Measurements from ENCODE around the gene RNF224. TPM values are rescaled to one million over a fixed set of nuclear protein-coding genes. Genes with fewer than 3 reads are reported as not detected.

The RNF224 gene
- total RNA-seq, 1 experiment from 2014 or later: not detected

GRCh38 chr9:137273611-137274320, 46.5 kb downstream of the RNF224 start:
- DNase-seq (ENCODE audit: low read depth): no peak

GRCh38 chr9:137275203-137275587, 47.9 kb downstream of the RNF224 start:
- no peak for DNase-seq (ENCODE audit: low read depth)

- no peak for DNase-seq (ENCODE audit: low read depth)
Measured at GRCh38 chr9:137275588-137276472, 48.5 kb downstream of the RNF224 start.

GRCh38 chr9:137276473-137277328, 49.4 kb downstream of the RNF224 start:
- DNase-seq (ENCODE audit: low read depth): no peak

- DNase-seq (ENCODE audit: low read depth): no peak
Measured at GRCh38 chr9:137277329-137278041, 50.2 kb downstream of the RNF224 start, which contains the start of gene TOR4A. Gene TOR4A, plus strand, starts transcription at chr9:137277726. Its CDS starts 964 bp downstream, at chr9:137278690.

GRCh38 chr9:137278061-137278701, 50.9 kb downstream of the RNF224 start:
- no peak for DNase-seq (ENCODE audit: low read depth)

Other genes with a start within 250 kb of the RNF224 start
- 0.24 TPM in 1 of 2 replicates, not detected in the other for gene PTGDS, start 250.0 kb upstream of the RNF224 start, total RNA-seq (2014; rRNA removed; shearing (Covaris generic))
- gene LCNL1, start 244.5 kb upstream of the RNF224 start, total RNA-seq (2014; rRNA removed; shearing (Covaris generic)): not detected in 2 replicates
- 24.5 and 50.9 TPM in 2 replicates for gene PAXX, start 235.1 kb upstream of the RNF224 start, total RNA-seq (2014; rRNA removed; shearing (Covaris generic))
- 0.68 and 1.7 TPM in 2 replicates for gene CLIC3, start 230.9 kb upstream of the RNF224 start, total RNA-seq (2014; rRNA removed; shearing (Covaris generic))
- gene ABCA2, start 199.3 kb upstream of the RNF224 start, total RNA-seq (2014; rRNA removed; shearing (Covaris generic)): 4.1 and 10.8 TPM in 2 replicates
- not detected in 2 replicates for gene FUT7, start 195.4 kb upstream of the RNF224 start, total RNA-seq (2014; rRNA removed; shearing (Covaris generic))
- gene NPDC1, start 181.3 kb upstream of the RNF224 start, total RNA-seq (2014; rRNA removed; shearing (Covaris generic)): 0.60 and 1.6 TPM in 2 replicates
- gene ENTPD2, start 173.4 kb upstream of the RNF224 start, total RNA-seq (2014; rRNA removed; shearing (Covaris generic)): not detected in 2 replicates
- gene SAPCD2, start 156.9 kb upstream of the RNF224 start, total RNA-seq (2014; rRNA removed; shearing (Covaris generic)): 15.3 and 21.8 TPM in 2 replicates
- 7.6 and 10.0 TPM in 2 replicates for gene UAP1L1, start 150.0 kb upstream of the RNF224 start, total RNA-seq (2014; rRNA removed; shearing (Covaris generic))
- 39.2 and 56.9 TPM in 2 replicates for gene MAN1B1, start 140.5 kb upstream of the RNF224 start, total RNA-seq (2014; rRNA removed; shearing (Covaris generic))
- gene DPP7, start 112.8 kb upstream of the RNF224 start, total RNA-seq (2014; rRNA removed; shearing (Covaris generic)): 30.8 and 37.5 TPM in 2 replicates
- 0.20 TPM in 1 of 2 replicates, not detected in the other for gene GRIN1, start 88.3 kb upstream of the RNF224 start, total RNA-seq (2014; rRNA removed; shearing (Covaris generic))
- not detected in 2 replicates for gene LRRC26, start 57.5 kb upstream of the RNF224 start, total RNA-seq (2014; rRNA removed; shearing (Covaris generic))
- not detected in 2 replicates for gene TMEM210, start 55.4 kb upstream of the RNF224 start, total RNA-seq (2014; rRNA removed; shearing (Covaris generic))
- 8.1 and 9.8 TPM in 2 replicates for gene ANAPC2, start 38.9 kb upstream of the RNF224 start, total RNA-seq (2014; rRNA removed; shearing (Covaris generic))
- gene SSNA1, start 38.8 kb upstream of the RNF224 start, total RNA-seq (2014; rRNA removed; shearing (Covaris generic)): 72.8 and 99.2 TPM in 2 replicates
- 1.1 and 3.7 TPM in 2 replicates for gene TPRN, start 26.8 kb upstream of the RNF224 start, total RNA-seq (2014; rRNA removed; shearing (Covaris generic))
- 39.1 and 40.0 TPM in 2 replicates for gene TMEM203, start 21.9 kb upstream of the RNF224 start, total RNA-seq (2014; rRNA removed; shearing (Covaris generic))
- gene NDOR1, start 21.8 kb upstream of the RNF224 start, total RNA-seq (2014; rRNA removed; shearing (Covaris generic)): 4.6 and 5.4 TPM in 2 replicates
- not detected in 2 replicates for gene RNF208, start 5.3 kb upstream of the RNF224 start, total RNA-seq (2014; rRNA removed; shearing (Covaris generic))
- 0.36 and 1.1 TPM in 2 replicates for gene CYSRT1, start 2.3 kb upstream of the RNF224 start, total RNA-seq (2014; rRNA removed; shearing (Covaris generic))
- gene SLC34A3, start 3.4 kb downstream of the RNF224 start, total RNA-seq (2014; rRNA removed; shearing (Covaris generic)): not detected in 2 replicates
- gene TUBB4B, start 13.8 kb downstream of the RNF224 start, total RNA-seq (2014; rRNA removed; shearing (Covaris generic)): 295 and 372 TPM in 2 replicates
- not detected in 2 replicates for gene STPG3, start 23.8 kb downstream of the RNF224 start, total RNA-seq (2014; rRNA removed; shearing (Covaris generic))
- gene NELFB, start 27.8 kb downstream of the RNF224 start, total RNA-seq (2014; rRNA removed; shearing (Covaris generic)): 34.2 and 46.8 TPM in 2 replicates
- gene TOR4A, start 50.2 kb downstream of the RNF224 start, total RNA-seq (2014; rRNA removed; shearing (Covaris generic)): under 0.01 TPM in 2 replicates
- gene NRARP, start 74.8 kb downstream of the RNF224 start, total RNA-seq (2014; rRNA removed; shearing (Covaris generic)): 0.12 TPM in 1 of 2 replicates, not detected in the other
- 0.24 and 1.3 TPM in 2 replicates for gene EXD3, start 195.7 kb downstream of the RNF224 start, total RNA-seq (2014; rRNA removed; shearing (Covaris generic))
- gene NOXA1, start 195.9 kb downstream of the RNF224 start, total RNA-seq (2014; rRNA removed; shearing (Covaris generic)): not detected in 2 replicates
- gene ENTPD8, start 213.9 kb downstream of the RNF224 start, total RNA-seq (2014; rRNA removed; shearing (Covaris generic)): not detected in 2 replicates
- gene NSMF, start 231.8 kb downstream of the RNF224 start, total RNA-seq (2014; rRNA removed; shearing (Covaris generic)): 11.9 and 12.7 TPM in 2 replicates

All from RPMI7951 (cell line).